ENCODE measurements around the gene BFAR. TPM values are rescaled to one million over a fixed set of nuclear protein-coding genes. Genes with fewer than 3 reads are reported as not detected.

The BFAR gene
- total and polyA plus RNA-seq, 2 of the 8 experiments (the other 6 are each of a cell fraction or from before 2014, with no cell fraction given): 56.9 to 78.2 TPM

DNA sequence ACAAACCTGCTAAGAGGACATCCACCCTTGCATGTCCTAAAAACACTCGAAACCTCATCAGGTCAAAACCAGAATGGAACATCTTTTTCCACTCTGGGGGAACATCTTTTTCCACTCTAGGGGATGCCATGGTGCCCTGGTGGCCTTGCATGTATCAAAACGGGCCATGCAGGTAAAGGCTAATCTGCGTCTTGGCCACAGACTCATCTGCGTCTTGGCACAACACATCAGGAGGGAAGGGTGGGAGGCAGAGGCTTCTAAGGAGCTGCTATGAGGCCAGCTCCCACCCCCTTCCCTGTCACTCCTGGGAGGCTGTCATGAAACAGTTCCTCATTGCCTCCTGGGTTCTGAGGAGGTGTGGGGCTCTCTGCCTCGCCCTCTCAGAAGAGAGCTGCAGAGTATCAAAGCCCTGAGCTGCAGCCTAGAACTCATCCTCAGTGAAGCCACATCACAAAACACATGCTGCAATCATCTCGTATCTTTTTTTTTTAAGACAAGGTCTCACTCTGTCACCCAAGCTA, 30.2 kb upstream of the BFAR start:
- H3K79me1 ChIP-seq (ENCODE audit: low read depth, low read length): no peaks in the 10 kb centered on the region
- H3K4me1 ChIP-seq (replicated peaks in 1 of 4; ENCODE audit: control insufficient read depth in 3 of 4, insufficient read depth in 4 of 4, low read length in 3 of 4): no peaks in the 10 kb centered on the region
- H2AFZ ChIP-seq (ENCODE audit: low read length): no peak overlapping the region
- no peak overlapping the region for H3K18ac ChIP-seq (ENCODE audit: extremely low read depth, low read length)
- H4K5ac ChIP-seq (ENCODE audit: insufficient read length, low read depth, low read length): no peak overlapping the region
- no peak overlapping the region for H3K9ac ChIP-seq (replicated peaks in 1 of 4; ENCODE audit: extremely low read depth in 1 of 4, low read depth in 3 of 4, low read length in 3 of 4)
- H3K36me3 ChIP-seq (ENCODE audit: control insufficient read depth in 2 of 4, insufficient read depth in 4 of 4, low read length in 3 of 4): peaks cover 7 to 73% (median 51%) of the 10 kb centered on the region in 4 experiments; a peak in 7 of 8 replicates
- no peak overlapping the region for H2BK20ac ChIP-seq (ENCODE audit: low read length)
- 83% methylated on average over 6 of the region's 6 CpGs; no CpG with 5 or more reads in 1 of the 2 experiments for WGBS, 2 experiments (ENCODE audit: extremely low coverage in 1 of 2, insufficient coverage in 1 of 2, insufficient read length in 1 of 2, insufficient replicate concordance in 2 of 2, low coverage in 1 of 2, low lambda C conversion rate in 2 of 2, missing lambda C conversion rate in 1 of 2)
- no peak overlapping the region for H3K14ac ChIP-seq (ENCODE audit: insufficient read length)
- CTCF ChIA-PET (ENCODE audit: partially characterized antibody): interaction anchor here (0.5 to 0.7 kb wide), 2 partner anchors 41 to 43 kb away, joined by 3 read pairs; no protein-coding TSS in a partner anchor
- H3K23ac ChIP-seq (ENCODE audit: insufficient read length): no peak overlapping the region
- no peak overlapping the region for H3K4me3 ChIP-seq (ENCODE audit: extremely low read depth in 1 of 4, insufficient read depth in 2 of 4, low read depth in 3 of 4, low read length in 4 of 4)
- H4K8ac ChIP-seq (ENCODE audit: extremely low read depth, insufficient read depth, low read length): no peak overlapping the region
- no peaks in the 10 kb centered on the region for H3K79me2 ChIP-seq (ENCODE audit: control insufficient read depth in 1 of 2, insufficient read depth in 2 of 2, low read length in 2 of 2)
- no peaks in the 10 kb centered on the region for H3K27me3 ChIP-seq (replicated peaks in 1 of 4; ENCODE audit: control insufficient read depth in 3 of 4, extremely low read depth in 1 of 4, insufficient read depth in 3 of 4, low read length in 3 of 4)
- H3K27ac ChIP-seq (ENCODE audit: low read depth, low read length): no peak overlapping the region
- H3K23me2 ChIP-seq (ENCODE audit: low read depth, low read length): no peaks in the 10 kb centered on the region
- no peak overlapping the region for H4K91ac ChIP-seq (replicated peaks; ENCODE audit: insufficient read length, low read length)
- no peak overlapping the region for H2BK120ac ChIP-seq (replicated peaks; ENCODE audit: low read depth, low read length)
- H2BK12ac ChIP-seq (ENCODE audit: low read depth, low read length): no peak overlapping the region
- POLR2A ChIA-PET (ENCODE audit: partially characterized antibody): interaction anchor here (0.7 to 2.4 kb wide), 7 partner anchors 9 to 40 kb away, joined by 3 to 7 read pairs (median 4); partner anchors contain the start of gene PARN
- H3K56ac ChIP-seq (replicated peaks; ENCODE audit: insufficient read length, low read depth, low read length): no peak overlapping the region
- no peak overlapping the region for H2AK5ac ChIP-seq (ENCODE audit: low read depth, low read length)
- no peaks in the 10 kb centered on the region for H3K9me3 ChIP-seq (ENCODE audit: insufficient read depth in 2 of 2, low read depth in 1 of 2, low read length in 1 of 2)
- H3K4ac ChIP-seq (replicated peaks; ENCODE audit: insufficient read length, low read depth, low read length): no peak overlapping the region
- H3K4me2 ChIP-seq (ENCODE audit: insufficient read depth in 1 of 2, low read depth in 2 of 2, low read length in 2 of 2): no peak overlapping the region
- no peak for DNase-seq (ENCODE audit: low read depth in 1 of 2, low spot score in 2 of 2)
- H2BK5ac ChIP-seq (ENCODE audit: low read depth, low read length): no peak overlapping the region
- H4K20me1 ChIP-seq (replicated peaks in 1 of 2; ENCODE audit: control insufficient read depth in 1 of 2, insufficient read depth in 2 of 2, low read length in 2 of 2): peaks cover 0 to 2% of the 10 kb centered on the region in 2 experiments
- no peak for FAIRE-seq
- H2BK15ac ChIP-seq (ENCODE audit: low read length): no peak overlapping the region
- no peak for TF ChIP-seq EZH2 (IDR thresholded peaks at IDR 0.05; ENCODE audit: low read depth, low read length, severe bottlenecking)
- no peak for TF ChIP-seq BACH1 (IDR thresholded peaks at IDR 0.05; ENCODE audit: low read length)
- TF ChIP-seq ASH2L (IDR thresholded peaks at IDR 0.05; ENCODE audit: low read length): no peak
- TF ChIP-seq CTBP2 (IDR thresholded peaks at IDR 0.05; ENCODE audit: borderline replicate concordance, insufficient read depth, insufficient read length, low read length): no peak
- no peak for TF ChIP-seq YY1 (IDR thresholded peaks at IDR 0.05; ENCODE audit: low read depth, low read length)
- TF ChIP-seq GTF2F1 (IDR thresholded peaks at IDR 0.05; ENCODE audit: borderline replicate concordance, low read depth, low read length): no peak
- TF ChIP-seq POU5F1 (IDR thresholded peaks at IDR 0.05; ENCODE audit: low read depth, low read length): no peak
- no peak for TF ChIP-seq RFX5 (IDR thresholded peaks at IDR 0.05; ENCODE audit: borderline replicate concordance, low read depth, low read length)
- no peak for TF ChIP-seq KDM5A (IDR thresholded peaks at IDR 0.05; ENCODE audit: low read length)
- no peak for TF ChIP-seq SIN3A (conservative IDR thresholded peaks at IDR 0.05 in 1 of 2, IDR thresholded peaks at IDR 0.05 in 1 of 2; ENCODE audit: low read depth in 1 of 2, low read length in 2 of 2)
- TF ChIP-seq, protein P1, sequence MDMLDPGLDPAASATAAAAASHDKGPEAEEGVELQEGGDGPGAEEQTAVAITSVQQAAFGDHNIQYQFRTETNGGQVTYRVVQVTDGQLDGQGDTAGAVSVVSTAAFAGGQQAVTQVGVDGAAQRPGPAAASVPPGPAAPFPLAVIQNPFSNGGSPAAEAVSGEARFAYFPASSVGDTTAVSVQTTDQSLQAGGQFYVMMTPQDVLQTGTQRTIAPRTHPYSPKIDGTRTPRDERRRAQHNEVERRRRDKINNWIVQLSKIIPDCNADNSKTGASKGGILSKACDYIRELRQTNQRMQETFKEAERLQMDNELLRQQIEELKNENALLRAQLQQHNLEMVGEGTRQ (IDR thresholded peaks at IDR 0.05; ENCODE audit: low read length): no peak
- TF ChIP-seq RNF2 (IDR thresholded peaks at IDR 0.05; ENCODE audit: borderline replicate concordance, low read depth, low read length, missing control alignments, poor library complexity, severe bottlenecking): no peak
